NCI-H460 (cell line): ENCODE data around the gene TP73. TPM values are rescaled to one million over a fixed set of nuclear protein-coding genes. Genes with fewer than 3 reads are reported as not detected.

Source experiments
- DNase-seq: peaks from one replicate; pipeline ENCODE4 v3.0.0-alpha.2; 2016; ENCODE audit warnings: low read depth; ENCODE audit errors: extremely low read depth
- polyA plus RNA-seq: library from polyadenylated mRNA; depleted of rRNA; stranded (reverse); fragments of >200 nt; gene quantifications from 2 replicates; pipeline ENCODE4 v1.2.3, GENCODE V29; 2014; cell fraction: nucleus; rRNA removed
- total RNA-seq: library from RNA; depleted of rRNA; stranded (reverse); fragments of >200 nt; shearing (Covaris generic); gene quantifications from 2 replicates; pipeline ENCODE4 v1.2.3, GENCODE V29; 2014; rRNA removed

The TP73 gene
- total RNA-seq, result 0.07 and 0.17 TPM in 2 replicates
- 0.07 and 0.08 TPM in 2 replicates for polyA plus RNA-seq

DNA sequence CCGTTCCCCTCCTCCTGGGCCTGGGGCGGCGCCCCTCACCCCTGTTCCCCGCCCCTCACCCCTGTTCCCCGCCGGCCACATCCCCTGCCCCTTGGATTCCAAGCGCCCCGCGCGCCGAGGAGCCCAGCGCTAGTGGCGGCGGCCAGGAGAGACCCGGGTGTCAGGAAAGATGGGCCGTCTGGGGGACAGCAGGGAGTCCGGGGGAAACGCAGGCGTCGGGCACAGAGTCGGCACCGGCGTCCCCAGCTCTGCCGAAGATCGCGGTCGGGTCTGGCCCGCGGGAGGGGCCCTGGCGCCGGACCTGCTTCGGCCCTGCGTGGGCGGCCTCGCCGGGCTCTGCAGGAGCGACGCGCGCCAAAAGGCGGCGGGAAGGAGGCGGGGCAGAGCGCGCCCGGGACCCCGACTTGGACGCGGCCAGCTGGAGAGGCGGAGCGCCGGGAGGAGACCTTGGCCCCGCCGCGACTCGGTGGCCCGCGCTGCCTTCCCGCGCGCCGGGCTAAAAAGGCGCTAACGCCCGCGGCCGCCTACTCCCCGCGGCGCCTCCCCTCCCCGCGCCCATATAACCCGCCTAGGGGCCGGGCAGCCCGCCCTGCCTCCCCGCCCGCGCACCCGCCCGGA lies at the start of gene TP73:
Gene TP73, plus strand, starts transcription at position 587 of the 618 bp plus-strand sequence. CDS start 29,850 bp downstream, outside the sequence.
- no peak for DNase-seq

DNA sequence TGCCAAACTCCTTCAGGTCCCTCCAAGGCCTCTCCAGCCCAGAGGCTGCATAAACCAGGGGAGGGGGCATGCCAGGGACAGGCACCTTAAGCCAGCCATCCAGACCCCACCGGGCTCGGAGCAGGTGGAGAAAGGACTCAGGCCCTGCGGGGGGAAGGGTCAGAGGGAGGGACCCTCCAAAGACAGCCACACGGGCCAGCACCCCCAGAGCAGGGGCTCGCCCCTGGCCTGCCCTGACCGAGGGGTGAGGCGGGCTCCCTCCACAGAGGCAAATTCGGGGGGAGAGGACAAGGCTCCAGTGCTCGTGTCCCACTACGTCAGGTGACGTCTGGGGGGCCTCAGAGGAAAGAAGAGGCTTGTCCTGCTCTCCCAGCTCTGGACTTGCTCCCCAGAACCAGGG lies 49.2 kb upstream of the TP73 start:
- DNase-seq, result no peak

DNA sequence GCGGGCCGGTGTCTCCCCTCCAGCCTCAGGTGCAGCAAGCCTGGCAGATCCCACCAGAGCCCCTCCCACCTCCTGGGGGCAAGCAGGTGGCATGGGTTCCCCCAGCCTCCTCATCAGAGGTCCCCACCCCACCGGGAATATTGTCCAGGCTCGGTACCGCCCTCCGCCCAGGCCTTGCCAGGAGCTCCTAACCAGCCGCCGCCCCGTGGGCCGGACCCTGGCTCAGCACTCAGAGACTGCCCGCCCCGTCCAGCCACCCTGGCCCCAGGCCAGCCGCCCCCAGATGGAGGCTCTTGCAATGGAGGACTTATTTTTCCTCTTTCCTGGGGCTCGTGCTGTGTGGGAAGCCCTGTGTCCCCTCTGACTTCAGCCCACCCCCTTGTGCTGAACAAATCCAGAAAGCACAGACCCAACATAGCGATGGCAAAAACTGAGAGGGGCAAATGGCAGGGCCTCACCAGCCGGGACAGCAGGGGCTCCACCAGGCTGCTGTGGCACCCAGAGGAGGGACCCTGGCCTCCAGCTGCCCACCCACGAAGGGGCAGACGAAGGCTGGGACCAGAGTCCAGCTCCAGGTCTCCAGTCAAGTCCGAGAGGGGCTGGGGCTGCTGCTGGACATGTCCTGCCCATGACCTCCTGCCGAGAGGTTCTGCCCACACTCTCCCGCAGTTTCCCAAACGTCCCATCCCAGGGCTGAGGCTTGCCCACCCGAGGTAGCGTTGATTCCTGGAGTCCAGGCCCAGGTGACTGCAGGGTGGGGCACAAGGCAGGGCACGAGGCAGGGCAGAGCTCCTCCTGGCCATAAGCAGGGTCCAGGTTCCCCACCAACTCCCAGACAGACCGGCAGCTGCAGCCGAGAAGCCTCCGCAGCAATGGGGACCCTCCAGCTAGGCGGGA lies 48.5 kb upstream of the TP73 start:
- no peak for DNase-seq

DNA sequence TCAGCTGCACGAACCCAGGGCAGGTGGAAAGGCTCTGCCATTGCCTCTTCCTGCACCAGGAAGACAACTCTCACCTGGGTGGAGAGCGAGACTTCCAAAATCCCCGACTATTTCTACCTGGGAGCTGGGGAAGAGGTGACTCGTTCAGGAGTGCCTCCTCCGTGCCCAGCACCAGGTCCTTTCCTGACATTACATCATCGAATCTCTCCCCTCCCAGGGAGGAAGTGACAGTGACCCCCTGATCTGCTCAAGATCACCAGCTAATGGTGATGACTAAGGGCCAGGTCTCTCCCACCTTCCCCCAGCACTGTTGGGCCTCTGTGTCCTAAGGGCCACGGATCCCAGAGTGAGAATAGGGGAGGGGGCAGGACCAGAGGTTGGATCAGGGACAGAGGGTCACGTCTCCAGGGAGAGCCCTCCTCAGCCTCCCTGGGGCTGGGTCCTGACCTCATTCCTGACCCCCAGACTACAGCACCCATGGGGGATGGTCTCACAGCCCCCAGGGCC lies 47.8 kb upstream of the TP73 start:
- no peak for DNase-seq

DNA sequence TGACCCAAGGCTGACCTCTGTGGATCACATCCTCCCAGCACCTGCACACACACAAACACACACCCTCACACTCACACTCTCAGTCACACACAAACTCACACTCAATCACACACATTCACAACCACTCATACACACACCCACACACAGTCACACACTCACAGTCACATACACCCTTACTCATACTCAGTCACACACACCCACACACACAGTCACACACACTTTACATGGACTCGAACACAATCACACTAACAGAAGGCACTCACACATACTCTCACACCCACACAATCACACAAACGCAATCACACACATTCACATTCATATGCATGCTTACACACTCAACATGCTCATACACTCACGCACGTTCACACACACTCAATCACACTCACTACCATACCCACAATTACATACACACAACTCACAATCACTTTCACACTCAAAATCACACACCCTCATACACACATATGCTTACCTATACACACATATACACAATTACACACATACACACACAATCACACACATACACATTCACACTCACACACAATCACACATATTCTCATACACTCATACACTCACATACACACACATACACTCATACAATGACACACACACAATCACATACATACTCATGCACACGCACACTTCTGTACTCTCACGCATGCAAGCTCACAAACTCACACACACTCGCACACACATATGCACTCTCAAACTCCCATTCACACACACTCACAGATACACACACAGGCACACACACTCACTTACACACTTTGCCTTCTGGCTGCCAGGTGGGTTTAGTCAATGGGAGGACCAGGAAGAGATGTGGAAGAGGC lies 47.1 kb upstream of the TP73 start:
- DNase-seq, result no peak

DNA sequence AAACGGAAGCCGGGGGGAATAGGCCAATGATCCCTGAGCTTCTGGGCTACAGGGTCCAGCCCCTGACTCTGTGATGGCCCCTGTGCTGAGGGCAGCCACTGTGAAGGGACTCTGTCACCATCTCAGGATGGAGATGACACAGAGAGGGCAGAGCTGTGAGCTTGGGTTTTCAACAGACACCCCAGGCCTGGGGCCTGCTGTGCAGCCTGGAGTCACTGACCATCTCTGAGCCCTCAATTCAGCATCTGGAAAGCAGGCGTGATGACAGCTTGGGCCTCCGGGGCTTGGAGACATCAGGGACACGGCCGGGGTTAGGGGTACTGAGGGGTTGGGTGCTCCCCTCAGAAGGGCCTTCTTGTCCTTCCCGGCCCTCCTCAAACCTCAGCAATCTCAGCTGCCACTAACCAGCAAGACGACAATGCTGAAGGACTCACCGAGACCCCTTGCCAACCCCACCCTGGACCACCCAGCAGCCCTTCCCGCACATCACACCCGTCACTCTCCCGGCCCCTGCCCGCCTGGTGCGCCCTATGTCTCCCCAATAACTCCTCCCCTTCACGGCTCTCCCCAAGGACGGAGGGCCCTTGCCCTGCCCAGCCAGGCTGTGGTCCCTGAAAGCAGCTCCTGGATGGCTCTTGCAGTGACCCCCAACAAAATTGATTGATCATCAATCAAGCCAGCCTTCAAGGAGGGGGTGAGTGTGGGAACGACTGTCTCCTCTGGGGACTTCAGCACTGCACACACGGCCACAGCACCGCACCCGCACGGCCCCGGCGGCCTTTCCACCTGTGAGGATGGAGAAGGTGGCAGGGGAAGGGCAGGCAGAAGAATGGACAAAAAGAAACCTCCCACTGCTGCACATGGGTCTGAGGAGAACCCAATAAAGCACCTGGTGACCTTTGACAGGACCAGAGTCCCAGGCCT lies 45.3 kb upstream of the TP73 start:
- no peak for DNase-seq

DNA sequence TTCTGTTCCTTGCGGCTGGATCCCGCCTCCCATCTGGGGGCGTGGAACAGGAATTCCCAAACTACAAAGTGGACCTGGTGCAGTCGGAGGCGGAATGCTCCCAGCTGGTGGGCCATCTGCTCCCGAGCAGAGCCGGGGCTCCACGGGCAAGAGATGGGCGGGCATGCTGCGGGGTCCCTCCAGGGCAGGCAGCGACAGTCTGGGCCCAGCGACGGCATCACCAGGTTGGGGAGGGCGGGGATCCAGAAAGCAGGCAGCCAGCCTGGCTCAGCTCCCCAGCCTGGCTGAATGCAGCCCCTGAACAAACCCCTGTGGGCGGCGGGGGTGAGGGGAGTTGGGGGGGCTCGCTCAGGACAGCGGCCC lies 44.6 kb upstream of the TP73 start:
- no peak for DNase-seq

DNA sequence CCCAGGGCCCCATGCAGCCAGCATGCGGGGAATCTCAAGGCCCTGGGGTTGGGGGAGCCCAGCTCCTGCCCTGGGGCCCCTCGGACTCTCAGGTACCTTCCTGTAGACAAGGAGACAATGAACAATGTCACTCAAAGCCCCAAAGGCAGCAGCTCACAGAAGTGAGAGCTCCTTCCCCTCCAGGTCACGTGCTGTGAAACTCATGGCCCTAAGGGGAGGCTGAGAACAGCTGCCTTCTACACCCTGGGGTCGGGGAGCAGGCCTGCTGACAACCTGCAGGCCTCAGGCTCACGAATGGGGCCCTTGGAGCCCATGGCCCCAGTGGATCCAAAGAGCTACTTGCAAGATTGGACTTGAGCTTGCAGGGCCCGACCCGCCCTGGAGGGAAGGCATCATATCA lies 44.2 kb upstream of the TP73 start:
- no peak for DNase-seq

DNA sequence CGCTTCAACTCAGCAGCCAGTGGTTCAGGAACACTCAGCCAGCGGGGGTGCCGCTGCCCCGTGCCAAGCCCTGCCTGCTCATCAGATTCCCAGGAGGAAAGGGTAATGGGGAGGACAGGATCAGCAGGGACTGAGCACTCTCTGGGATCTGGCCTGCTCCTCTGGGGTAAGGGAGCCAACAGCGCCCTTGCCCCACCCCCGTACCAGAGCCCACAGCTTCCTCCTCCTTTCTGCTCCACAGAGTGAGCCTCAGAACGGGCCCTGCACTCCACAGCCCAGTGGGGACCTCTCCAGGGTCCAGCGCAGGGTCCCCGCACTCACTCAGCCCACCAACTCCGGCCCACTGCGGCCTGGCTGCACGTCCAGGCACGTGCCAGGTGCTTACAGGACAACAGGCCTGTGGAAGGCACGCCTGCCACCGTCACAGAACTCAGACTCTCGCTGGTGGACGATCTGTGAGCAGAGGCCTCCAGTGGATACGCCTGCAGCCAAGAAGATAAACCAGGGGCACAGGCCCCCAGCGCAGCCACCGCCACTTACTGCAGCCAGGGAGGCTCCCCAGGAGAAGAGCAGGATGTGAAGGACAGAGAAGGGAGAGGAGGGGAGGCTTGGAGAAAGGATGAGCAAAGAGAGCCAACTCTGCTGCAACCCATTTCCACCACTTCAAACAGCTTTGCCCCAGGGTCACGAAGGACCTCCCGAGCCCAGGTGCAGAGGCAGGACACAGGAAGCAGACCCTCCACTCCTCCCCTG lies 43.1 kb upstream of the TP73 start:
- DNase-seq, result no peak

DNA sequence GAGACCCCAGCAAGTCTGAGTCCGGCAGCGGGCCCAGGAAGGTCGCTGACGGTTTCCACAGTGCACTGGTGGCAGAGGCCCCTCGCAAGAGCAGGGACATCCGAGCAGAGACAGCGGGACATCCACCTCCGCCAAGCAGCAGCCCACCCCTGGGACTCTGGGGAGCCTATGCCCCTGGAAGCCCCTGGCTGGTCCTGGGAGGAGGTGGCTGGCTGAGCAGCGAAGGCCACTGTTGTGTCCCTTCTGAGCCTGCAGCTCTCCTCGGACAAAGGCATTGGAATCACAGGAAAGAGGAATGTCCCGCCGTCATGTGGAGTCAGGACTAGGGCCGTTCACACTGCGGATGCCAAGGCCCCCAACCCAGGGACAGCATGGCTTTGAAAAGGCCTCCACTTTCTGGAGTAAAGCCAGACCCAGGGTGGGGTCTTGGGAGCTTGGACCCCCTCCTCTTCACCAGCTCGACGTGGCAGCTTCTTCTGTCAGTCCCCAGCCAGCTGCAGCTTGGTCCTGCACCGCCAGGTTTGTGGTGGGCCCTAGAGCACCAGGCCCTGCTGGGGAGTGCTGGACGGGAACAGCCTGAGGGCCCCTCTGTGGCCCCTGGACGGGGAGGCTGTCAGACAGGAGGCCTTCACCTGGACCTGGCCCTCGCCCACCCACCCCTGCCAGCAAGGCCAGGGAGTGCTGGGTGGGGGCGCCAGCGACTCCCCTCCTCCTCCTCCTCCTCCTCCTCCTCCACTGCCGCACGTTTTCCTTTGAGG lies 42.4 kb upstream of the TP73 start:
- no peak for DNase-seq

DNA sequence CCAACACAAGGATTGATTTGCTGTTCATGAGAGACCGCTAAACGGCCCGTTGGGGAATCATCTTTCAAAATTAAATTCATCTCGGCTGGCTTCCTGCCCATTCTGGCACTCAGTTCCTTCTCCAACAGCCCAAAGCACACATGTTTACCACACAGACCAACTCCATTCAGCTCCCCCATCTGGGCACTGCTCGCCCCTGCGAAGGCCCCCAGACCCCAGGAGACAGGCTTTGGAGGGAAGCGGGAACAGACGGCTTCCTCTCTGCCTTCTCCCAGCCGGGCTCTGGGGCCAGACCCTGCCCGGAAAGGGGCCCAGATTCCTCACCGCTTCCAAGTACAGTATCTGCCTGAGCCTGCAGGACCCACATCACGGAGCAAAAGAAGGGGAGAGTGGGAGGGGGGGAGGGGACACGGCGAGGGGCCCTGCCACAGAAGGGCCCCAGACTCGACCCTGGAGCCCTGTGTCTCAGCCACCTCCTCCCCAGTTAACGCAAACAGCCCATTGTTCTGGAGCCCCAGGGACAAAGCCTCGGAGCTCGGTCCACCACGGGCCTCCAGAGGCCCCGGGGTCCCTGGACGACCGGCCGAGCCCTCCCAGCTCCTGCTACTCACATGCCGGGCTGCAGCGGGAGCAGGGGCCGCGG lies 41.7 kb upstream of the TP73 start:
- DNase-seq, result no peak

DNA sequence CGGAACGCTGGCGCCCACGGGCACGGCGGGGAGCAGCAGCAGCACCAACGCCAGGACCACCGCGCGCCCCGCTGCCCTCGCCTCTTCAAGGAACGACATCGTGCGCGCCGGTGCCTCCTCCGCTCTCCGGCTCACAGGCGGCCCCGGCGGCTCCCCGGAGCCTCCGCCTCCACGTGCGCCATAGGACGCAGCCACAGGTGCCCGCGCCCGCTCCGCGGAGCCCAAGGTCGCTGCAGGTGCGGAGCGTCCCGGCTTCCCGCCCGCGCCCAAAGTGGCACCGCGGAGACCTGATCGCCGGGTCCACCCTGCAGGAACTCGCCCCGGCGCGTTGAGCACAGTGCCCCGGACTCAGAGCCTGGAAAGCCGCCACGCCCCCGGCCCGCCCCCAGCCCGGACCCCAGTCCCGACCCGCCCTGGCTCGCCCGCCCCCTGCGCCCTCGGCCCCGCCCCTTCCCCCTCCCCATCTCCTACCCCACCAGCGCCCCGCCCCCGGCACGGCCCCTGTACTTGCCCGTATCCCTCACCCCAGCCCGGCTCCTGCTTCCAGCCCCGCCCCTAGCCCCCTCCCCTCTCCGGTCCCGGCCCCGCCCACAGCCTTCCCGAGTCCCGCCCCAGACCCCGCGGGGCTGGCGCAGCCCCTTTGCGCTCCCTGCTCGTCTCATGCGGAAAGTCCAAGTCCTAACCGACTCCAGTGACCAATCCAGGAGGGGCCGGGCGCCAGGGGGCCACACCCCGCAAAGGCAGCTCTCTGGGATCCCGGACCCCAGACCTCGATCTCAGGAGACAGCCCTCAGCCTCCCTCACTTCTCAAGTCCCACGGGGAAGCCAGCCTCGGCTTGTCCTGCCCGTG lies 40.9 kb upstream of the TP73 start, which contains the start of gene MEGF6:
Gene MEGF6, minus strand, starts transcription at position 339 of the 850 bp plus-strand sequence. Its CDS starts 240 bp downstream, at position 99.
- no peak for DNase-seq

DNA sequence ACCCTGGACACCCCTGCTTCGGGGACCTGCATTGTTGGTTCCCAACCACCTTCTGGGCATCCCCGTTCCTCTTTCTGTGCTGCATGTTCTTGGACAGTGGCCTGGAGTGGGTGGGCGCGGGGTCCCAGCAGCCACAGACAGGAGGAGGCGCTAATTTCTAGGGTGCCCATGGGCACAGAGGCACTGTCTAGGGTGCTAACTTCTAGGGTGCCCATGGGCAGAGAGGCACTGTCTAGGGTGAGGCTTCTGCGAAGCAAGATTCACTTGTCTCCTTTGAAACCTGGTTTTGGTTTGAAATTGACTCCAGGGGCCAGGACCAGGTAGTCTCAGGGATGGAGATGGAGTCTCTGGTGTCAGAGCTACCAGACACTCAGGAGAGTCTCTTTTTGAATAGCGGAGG lies 40.2 kb upstream of the TP73 start:
- DNase-seq, result no peak

DNA sequence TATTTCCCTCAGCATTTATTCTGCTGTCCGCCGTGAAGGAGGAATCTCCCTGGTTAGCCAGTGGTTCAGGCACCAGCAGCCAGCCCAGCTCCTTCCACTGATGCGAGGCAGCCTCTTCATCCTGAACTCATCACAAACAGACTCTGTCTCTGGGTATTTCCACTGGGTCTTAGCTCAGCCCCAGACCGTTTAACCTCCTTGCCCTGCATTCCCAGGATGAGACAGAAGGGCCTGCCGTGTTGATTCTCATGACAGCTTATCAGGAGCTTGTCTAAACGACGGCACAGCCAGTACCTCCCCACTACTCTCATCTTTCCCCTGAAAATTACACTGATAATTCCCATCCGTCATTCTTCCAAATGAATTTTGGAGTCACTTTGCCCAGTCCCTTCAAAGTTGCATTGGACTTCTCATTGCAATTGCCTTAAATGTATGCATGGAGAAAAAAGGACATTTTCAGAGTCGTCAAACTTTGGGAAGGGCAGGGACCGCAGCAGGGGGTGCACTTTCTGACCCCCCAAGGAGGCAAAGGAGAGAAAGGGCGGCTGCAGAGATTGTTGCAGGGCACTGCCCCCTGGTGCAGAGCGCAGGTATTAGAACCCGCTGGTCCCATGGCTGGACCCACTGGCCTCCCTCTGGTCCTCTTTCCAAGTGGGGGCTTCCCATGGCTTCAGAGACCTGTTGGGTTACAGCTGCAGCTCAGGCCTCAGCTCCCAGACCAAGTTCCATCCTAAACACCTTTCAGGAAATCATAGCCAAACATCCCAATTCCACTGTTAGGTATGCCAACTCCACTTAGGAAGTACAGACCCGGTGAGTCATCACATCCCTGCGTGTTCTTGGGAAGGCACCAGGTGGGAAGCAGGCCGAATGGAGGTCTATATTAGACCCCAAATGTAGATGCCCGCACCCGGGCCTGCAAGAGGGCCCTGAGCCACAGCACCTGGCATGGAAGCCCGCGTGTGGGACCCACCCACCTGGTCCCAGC lies 37.3 kb upstream of the TP73 start:
- no peak for DNase-seq

DNA sequence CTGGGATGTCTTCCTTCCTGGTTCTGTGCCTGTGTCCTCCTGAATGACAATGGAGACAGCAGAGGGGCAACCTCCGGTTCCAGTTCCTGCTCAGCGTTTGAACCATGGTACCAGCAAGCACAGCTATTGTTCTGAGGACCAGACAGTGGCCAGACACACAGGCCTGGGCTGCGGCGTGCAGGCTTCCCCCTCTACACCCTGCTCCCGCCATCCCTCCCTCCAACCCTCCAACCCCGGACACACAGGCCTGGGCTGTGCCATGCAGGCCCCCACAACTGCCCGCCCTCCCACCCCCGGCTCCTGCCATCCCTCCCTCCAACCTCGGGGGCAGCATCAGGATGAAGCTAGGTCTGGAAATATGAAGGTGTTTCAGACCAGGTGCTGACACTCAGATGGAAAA lies 35.5 kb upstream of the TP73 start:
- DNase-seq, result no peak
